ENCODE results near the gene NFKBIB.

GRCh38 chr19:38853214-38853613 is 46.6 kb upstream of the NFKBIB start:
- TF ChIP-seq CTCF (IDR thresholded peaks at IDR 0.05; ENCODE audit: control extremely low read depth in 1 of 3, insufficient read depth in 1 of 3, low read depth in 1 of 3, low read length in 3 of 3) (no peak), POLR2A (IDR thresholded peaks at IDR 0.05; ENCODE audit: control extremely low read depth in 1 of 2, low read depth in 2 of 2, low read length in 2 of 2) (no peak), YY1 (IDR thresholded peaks at IDR 0.05; ENCODE audit: low read depth, low read length) (no peak), TAF1 (IDR thresholded peaks at IDR 0.05; ENCODE audit: low read depth, low read length) (no peak), MAX (IDR thresholded peaks at IDR 0.05) (no peak), POLR2AphosphoS5 (IDR thresholded peaks at IDR 0.05; ENCODE audit: low read depth, low read length) (no peak), EZH2 (IDR thresholded peaks at IDR 0.05; ENCODE audit: low read depth, low read length, severe bottlenecking) (no peak), CHD1 (IDR thresholded peaks at IDR 0.05; ENCODE audit: low read depth, low read length) (no peak), SIX5 (IDR thresholded peaks at IDR 0.05; ENCODE audit: low read depth, low read length) (no peak), CHD2 (IDR thresholded peaks at IDR 0.05; ENCODE audit: low read length) (no peak), JUN (IDR thresholded peaks at IDR 0.05; ENCODE audit: low read depth, low read length) (no peak), RNF2 (IDR thresholded peaks at IDR 0.05; ENCODE audit: borderline replicate concordance, low read depth, low read length, missing control alignments, poor library complexity, severe bottlenecking) (no peak), ATF2 (IDR thresholded peaks at IDR 0.05; ENCODE audit: low read length) (no peak), RAD21 (IDR thresholded peaks at IDR 0.05 in 1 of 2, conservative IDR thresholded peaks at IDR 0.05 in 1 of 2; ENCODE audit: low read depth in 2 of 2, low read length in 2 of 2) (no peak)

All from H1 (cell line).